ENCODE results near the gene RDH12.

- no peak for TF ChIP-seq ZNF565 (CRISPR knock-in tag; conservative IDR thresholded peaks at IDR 0.05; ENCODE audit: low read depth)
- no peak for TF ChIP-seq ESRRG (CRISPR knock-in tag; IDR thresholded peaks at IDR 0.05)
- no peak for TF ChIP-seq ZFP30 (CRISPR knock-in tag; IDR thresholded peaks at IDR 0.05)
- no peak for TF ChIP-seq TSHZ2 (CRISPR knock-in tag; IDR thresholded peaks at IDR 0.05)
- no peak for TF ChIP-seq PPARA (CRISPR knock-in tag; IDR thresholded peaks at IDR 0.05; ENCODE audit: borderline replicate concordance)
- no peak for TF ChIP-seq CSDC2 (CRISPR knock-in tag; IDR thresholded peaks at IDR 0.05)
- no peak for TF ChIP-seq ARNTL (CRISPR knock-in tag; IDR thresholded peaks at IDR 0.05; ENCODE audit: borderline replicate concordance, low read depth)
- no peak for TF ChIP-seq PATZ1 (CRISPR knock-in tag; IDR thresholded peaks at IDR 0.05; ENCODE audit: borderline replicate concordance)
- TF ChIP-seq ZNF70 (CRISPR knock-in tag; IDR thresholded peaks at IDR 0.05): no peak
Observed at GRCh38 chr14:67683842-67684241, 17.8 kb upstream of the RDH12 start.
